Tibial nerve (tissue), 4 donors: ENCODE results near the gene SUZ12. TPM values are rescaled to one million over a fixed set of nuclear protein-coding genes. Genes with fewer than 3 reads are reported as not detected.
A peak's percentile ranks its signal among the peaks of the same experiment; 100 is the strongest.
"Not testable (repeated sequence)": the region's sequence is repeated elsewhere in the genome, so short reads cannot be mapped to it uniquely, and the experiment has no call there.

Source experiments
- DNase-seq, 2 donors: peaks; one replicate each; pipeline ENCODE4 v3.0.0-alpha.2; 2019; ENCODE audit warnings: low spot score in 2 of 2
- H3K27ac ChIP-seq, 4 donors: fragments of 200-600 bp; sonication (generic) in 3 of 4; one replicate each; pipeline ENCODE4 v1.5.1; 2017 to 2019; ENCODE audit warnings: mild to moderate bottlenecking in 1 of 4
- H3K27me3 ChIP-seq, 2 donors: fragments of 200-600 bp; sonication (generic) in 1 of 2; one replicate each; pipeline versions ENCODE4 v1.5.1 to v1.6.0; 2017 to 2019
- H3K36me3 ChIP-seq, 3 donors: fragments of 200-600 bp; sonication (generic); one replicate each; pipeline ENCODE4 v1.5.1; 2018 to 2019
- H3K4me1 ChIP-seq, 4 donors: fragments of 200-600 bp; sonication (generic) in 3 of 4; one replicate each; pipeline ENCODE4 v1.5.1; 2017 to 2019
- H3K4me3 ChIP-seq, 4 donors: fragments of 200-600 bp; sonication (generic) in 3 of 4; one replicate each; pipeline ENCODE4 v1.5.1; 2017 to 2019; ENCODE audit warnings: mild to moderate bottlenecking in 1 of 4, moderate library complexity in 1 of 4
- H3K9me3 ChIP-seq, 4 donors: fragments of 200-600 bp; sonication (generic) in 3 of 4; one replicate each; pipeline ENCODE4 v1.5.1; 2017 to 2019
- EP300 ChIP-seq, 2 donors: sonication (generic); formaldehyde crosslinking; IDR thresholded peaks; one replicate each; pipeline ENCODE4 v1.6.1; 2017; ENCODE audit warnings: antibody characterized with exemption in 2 of 2, mild to moderate bottlenecking in 1 of 2
- POLR2A ChIP-seq, 2 donors: fragments of 450-650 bp; IDR thresholded peaks; one replicate each; pipeline ENCODE4 v1.6.1; 2017; ENCODE audit warnings: antibody characterized with exemption in 2 of 2, mild to moderate bottlenecking in 2 of 2, moderate library complexity in 2 of 2
- WGBS, 2 donors: methylation state at CpG; one replicate each; pipeline ENCODE4 v1.1.5; 2018; 5-methylcytosine and 5-hydroxymethylcytosine counted together
- total RNA-seq, 4 donors: library from RNA; depleted of rRNA; stranded (reverse); fragments of >200 nt; gene quantifications; one replicate each; pipeline ENCODE4 v1.1.0, GENCODE V29; 2016
- TF ChIP-seq, protein P1 (sequence below), 5 experiments: fragments of 200-600 bp in 3 of 5; fragments of 450-650 bp in 2 of 5; sonication (generic) in 3 of 5; IDR thresholded peaks; one replicate each; pipeline ENCODE4 v1.5.1; 2016 to 2019; ENCODE audit warnings: antibody characterized with exemption in 5 of 5, mild to moderate bottlenecking in 3 of 5, moderate library complexity in 2 of 5

SUZ12 gene
- total RNA-seq, 4 donors from 2014 or later, result 12.2 to 20.3 (median 17.0) TPM

DNA sequence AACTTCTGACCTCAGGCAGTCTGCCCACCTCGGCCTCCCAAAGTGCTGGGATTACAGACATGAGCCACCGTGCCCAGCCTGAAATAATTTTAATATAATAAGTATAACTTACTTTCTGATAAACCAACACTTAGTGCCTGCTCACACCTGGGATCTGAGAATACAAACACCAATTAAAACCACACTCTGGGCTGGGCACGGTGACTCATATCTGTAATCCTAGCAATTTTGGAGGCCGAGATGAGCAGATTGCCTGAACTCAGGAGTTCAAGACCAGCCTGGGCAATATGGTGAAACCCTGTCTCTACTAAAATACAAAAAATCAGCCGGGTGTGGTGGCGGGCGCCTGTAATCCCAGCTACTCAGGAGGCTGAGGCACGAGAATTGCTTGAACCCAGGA is 55.0 kb downstream of the SUZ12 start:
- not testable (repeated sequence) for H3K4me3 ChIP-seq, H3K27me3 ChIP-seq, H3K9me3 ChIP-seq, H3K4me1 ChIP-seq, H3K27ac ChIP-seq, DNase-seq
- peaks cover 3 to 98% (median 26%) of the 10 kb centered on the region in 3 donors for H3K36me3 ChIP-seq
- 94 to 99% methylated on average over 8 of the region's 8 CpGs for WGBS, 2 donors

DNA sequence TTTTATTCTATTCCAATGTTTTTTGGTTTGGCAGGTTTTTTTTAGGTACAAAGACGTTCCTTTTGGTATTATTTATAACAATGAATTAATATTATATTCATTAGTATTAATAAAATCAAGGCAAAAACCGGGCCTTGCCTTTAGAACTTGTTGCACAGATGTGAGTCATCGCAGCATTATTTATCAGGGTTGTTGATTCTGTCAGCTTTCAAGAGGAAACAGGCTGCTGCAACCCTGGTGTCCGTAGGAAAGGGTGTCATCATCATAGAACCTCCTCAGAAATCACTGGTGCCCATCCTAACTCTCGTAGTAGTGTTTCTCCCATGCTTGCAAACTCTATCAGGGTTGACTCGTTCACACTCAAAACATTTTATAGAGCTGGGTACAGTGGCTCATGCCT is 60.2 kb downstream of the SUZ12 start:
- DNase-seq, result no peak
- 92 to 95% methylated on average over 6 of the region's 6 CpGs for WGBS, 2 donors
- no peak for TF ChIP-seq POLR2A (IDR thresholded peaks at IDR 0.05)
- TF ChIP-seq EP300 (IDR thresholded peaks at IDR 0.05), result no peak
- TF ChIP-seq, protein P1, sequence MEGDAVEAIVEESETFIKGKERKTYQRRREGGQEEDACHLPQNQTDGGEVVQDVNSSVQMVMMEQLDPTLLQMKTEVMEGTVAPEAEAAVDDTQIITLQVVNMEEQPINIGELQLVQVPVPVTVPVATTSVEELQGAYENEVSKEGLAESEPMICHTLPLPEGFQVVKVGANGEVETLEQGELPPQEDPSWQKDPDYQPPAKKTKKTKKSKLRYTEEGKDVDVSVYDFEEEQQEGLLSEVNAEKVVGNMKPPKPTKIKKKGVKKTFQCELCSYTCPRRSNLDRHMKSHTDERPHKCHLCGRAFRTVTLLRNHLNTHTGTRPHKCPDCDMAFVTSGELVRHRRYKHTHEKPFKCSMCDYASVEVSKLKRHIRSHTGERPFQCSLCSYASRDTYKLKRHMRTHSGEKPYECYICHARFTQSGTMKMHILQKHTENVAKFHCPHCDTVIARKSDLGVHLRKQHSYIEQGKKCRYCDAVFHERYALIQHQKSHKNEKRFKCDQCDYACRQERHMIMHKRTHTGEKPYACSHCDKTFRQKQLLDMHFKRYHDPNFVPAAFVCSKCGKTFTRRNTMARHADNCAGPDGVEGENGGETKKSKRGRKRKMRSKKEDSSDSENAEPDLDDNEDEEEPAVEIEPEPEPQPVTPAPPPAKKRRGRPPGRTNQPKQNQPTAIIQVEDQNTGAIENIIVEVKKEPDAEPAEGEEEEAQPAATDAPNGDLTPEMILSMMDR (IDR thresholded peaks at IDR 0.05), result no peak
- no peak overlapping the region for H3K27ac ChIP-seq
- H3K36me3 ChIP-seq, result peaks cover 0 to 79% (median 6%) of the 10 kb centered on the region in 3 donors
- no peaks in the 10 kb centered on the region for H3K9me3 ChIP-seq
- H3K4me1 ChIP-seq, result no peaks in the 10 kb centered on the region
- H3K27me3 ChIP-seq, result no peaks in the 10 kb centered on the region
- H3K4me3 ChIP-seq, result no peak overlapping the region

DNA sequence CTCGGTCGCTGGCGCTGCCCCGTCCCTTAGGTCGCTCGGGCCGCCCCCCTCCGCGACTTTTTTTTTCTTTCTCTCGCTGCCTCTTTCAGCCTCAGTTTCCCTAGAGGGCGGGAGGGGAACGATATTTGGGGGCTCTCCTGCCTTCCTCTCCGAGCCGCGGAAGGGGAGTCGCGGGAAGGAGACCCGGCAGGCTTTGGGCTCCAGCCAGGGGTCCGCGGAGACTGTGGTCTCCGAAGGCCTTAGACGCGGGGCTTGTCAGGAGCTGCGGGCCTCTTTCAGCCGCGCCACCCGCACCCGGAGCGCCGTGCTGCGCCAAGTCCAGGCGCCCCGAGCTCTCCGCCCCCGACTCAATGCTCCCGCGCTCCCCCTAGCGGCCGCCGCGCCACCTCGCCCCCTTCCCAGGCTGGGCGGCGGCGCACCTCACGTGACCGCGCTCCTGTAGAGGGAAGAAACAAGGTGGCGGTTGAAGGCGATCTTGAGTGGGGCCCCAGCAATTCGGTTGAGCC is 70.2 kb downstream of the SUZ12 start, which contains the start of gene LRRC37B:
LRRC37B (plus strand) TSS at position 427 of the 506 bp plus-strand sequence. CDS start 14,010 bp downstream, outside the sequence.
- Histone ChIP-seq H3K4me3 (peak within 1 kb of the TSS; percentile 74 to 95 (median 78)), H3K4me1 (peaks cover 0 to 28% (median 6%) of the 10 kb centered on the region in 4 donors), H3K36me3 (no peaks in the 10 kb centered on the region), H3K9me3 (no peaks in the 10 kb centered on the region), H3K27ac (peak within 1 kb of the TSS; percentile 72 to 96 (median 92)), H3K27me3 (no peaks in the 10 kb centered on the region)
- DNase-seq, result peak; percentile 84 to 92
- 1 to 2% methylated on average over 31 to 32 of the region's 51 CpGs for WGBS, 2 donors
- TF ChIP-seq EP300 (IDR thresholded peaks at IDR 0.05), result peak in 1 of 2 donors; percentile 89
- peak in 1 of 2 donors; percentile 53 for TF ChIP-seq POLR2A (IDR thresholded peaks at IDR 0.05)
- TF ChIP-seq, protein P1 (IDR thresholded peaks at IDR 0.05), result peak; percentile 95 to 99 (median 98)

DNA sequence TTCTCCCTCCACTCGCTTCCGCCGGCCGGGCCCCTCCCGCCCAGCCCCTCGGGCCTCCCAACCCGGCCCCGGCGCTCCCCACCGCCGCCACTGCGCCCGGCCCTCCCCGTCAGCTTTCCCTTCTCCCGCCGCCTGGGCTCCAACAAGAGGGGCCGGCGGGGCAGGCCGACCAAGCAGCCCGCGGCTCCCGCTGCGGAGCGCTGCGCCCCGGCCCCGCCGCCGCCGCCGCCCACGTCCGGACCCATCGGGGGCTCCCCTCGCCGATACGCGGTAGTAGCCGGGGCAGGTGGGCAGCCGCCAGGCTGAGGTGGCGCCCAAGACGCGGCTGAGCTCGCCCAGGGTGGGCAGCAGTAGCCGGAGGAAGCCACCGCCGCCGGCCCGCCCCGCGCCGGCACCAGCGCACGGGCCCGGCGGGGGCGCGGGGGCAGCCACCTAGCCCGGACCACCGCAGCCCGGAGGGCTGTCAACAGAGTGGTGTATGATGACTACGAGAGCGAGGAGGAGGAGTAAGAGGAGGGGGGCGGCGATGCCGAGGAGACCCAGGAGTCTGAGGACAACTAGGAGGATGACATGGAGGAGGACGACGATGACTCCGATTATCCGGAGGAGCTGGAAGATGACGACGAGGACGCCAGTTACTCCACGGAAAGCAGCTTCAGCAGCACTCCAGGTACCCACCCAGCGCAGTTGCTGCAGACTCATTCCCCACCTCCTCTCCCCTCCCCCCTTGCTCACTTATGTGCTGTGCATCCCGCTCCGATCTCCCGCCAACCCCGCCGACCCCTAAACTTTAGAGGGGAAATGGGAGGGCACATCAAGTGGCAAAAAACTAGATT is 70.9 kb downstream of the SUZ12 start:
- no peaks in the 10 kb centered on the region for H3K9me3 ChIP-seq
- H3K4me1 ChIP-seq, result peaks cover 0 to 28% (median 6%) of the 10 kb centered on the region in 4 donors
- H3K36me3 ChIP-seq, result no peaks in the 10 kb centered on the region
- peak overlapping the region; percentile 74 to 95 (median 78) for H3K4me3 ChIP-seq
- no peak for TF ChIP-seq POLR2A (IDR thresholded peaks at IDR 0.05)
- TF ChIP-seq EP300 (IDR thresholded peaks at IDR 0.05), result no peak
- TF ChIP-seq, protein P1 (IDR thresholded peaks at IDR 0.05), result no peak
- peak in 1 of 2 donors; percentile 19 for DNase-seq
- H3K27ac ChIP-seq, result peak overlapping the region; percentile 72 to 96 (median 92)
- no peaks in the 10 kb centered on the region for H3K27me3 ChIP-seq
- WGBS, 2 donors, result 0 to 1% methylated on average over 48 to 63 of the region's 80 CpGs

DNA sequence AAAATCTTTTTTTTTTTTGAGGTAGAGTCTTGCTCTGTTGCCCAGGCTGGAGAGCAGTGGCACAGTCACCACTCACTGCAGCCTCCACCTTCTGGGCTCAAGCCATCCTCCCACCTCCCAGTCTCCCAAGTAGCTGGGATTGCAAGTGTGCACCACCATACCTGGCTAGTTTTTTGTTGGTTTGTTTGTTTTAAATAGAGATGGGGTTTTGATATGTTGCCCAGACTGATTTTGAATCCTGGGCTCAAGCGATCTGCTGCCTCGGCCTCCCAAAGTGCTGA is 72.4 kb downstream of the SUZ12 start:
- H3K4me3 ChIP-seq, result peak overlapping the region in 1 of 4 donors; percentile 95
- WGBS, 2 donors, result 97 to 98% methylated on average over 2 of the region's 2 CpGs
- TF ChIP-seq EP300 (IDR thresholded peaks at IDR 0.05) (no peak), POLR2A (IDR thresholded peaks at IDR 0.05) (no peak)
- TF ChIP-seq, protein P1 (IDR thresholded peaks at IDR 0.05), result no peak

More for the DNA sequence above, 72.4 kb downstream of the SUZ12 start:
- Histone ChIP-seq H3K4me1 (peaks cover 0 to 28% (median 6%) of the 10 kb centered on the region in 4 donors), H3K36me3 (no peaks in the 10 kb centered on the region), H3K9me3 (no peaks in the 10 kb centered on the region), H3K27me3 (no peaks in the 10 kb centered on the region), H3K27ac (no peak overlapping the region)
- DNase-seq, result no peak
